GM21367 (cell line): Measurements from ENCODE around the gene ZGPAT.

Experiments
- ATAC-seq: cut with Tn5 transposase; IDR thresholded peaks from one replicate; pipeline ENCODE4 v1.9.1; 2021; ENCODE audit not compliant: unreplicated experiment

ZGPAT gene

GRCh38 chr20:63778034-63778752, 70.4 kb downstream of the ZGPAT start:
- ATAC-seq: no peak

- no peak for ATAC-seq
Observed at GRCh38 chr20:63778857-63779256, 71.0 kb downstream of the ZGPAT start.

GRCh38 chr20:63781181-63781580, 73.3 kb downstream of the ZGPAT start:
- no peak for ATAC-seq

DNA sequence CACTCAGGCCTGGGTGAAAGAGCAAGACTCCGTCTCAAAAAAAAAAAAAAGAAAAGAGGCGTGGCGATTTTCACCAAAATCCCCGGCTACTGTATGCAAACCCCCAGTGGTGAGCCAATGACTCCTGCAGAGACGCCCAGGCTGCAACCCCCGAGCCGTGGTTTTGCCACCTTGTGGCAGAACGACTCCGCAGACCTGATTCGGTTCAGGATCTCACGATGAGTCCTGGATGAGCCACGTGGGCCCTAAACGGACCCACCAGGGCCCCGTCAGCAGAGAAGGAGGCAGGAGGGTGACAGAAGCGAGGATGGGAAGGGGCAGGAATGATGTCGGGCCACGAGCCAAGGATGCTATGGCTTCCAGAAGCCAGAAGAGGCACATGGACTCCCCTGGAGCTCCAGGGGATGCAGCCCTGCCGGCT, 74.2 kb downstream of the ZGPAT start:
- ATAC-seq: no peak

GRCh38 chr20:63782521-63782971, 74.7 kb downstream of the ZGPAT start:
- no peak for ATAC-seq

DNA sequence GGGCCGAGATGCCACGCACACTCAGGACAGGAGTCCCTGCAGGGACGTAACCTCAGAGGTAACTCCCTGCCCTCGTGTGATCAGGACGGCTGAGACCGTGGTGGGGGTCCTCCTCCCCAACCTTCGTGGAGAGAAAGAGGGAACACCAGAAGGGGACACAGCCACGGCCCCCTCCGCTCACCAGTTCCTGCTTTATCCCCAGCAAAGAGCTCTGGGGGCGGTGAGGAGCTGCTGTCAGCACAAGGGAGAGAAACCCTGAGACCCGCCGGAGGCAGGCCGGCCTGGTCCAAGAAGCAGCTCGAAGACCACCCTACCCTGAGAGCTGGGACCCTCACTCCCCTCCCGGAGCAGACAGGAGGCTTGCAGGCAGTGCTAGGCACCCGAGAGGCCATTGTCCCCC, 76.1 kb downstream of the ZGPAT start:
- ATAC-seq: no peak

DNA sequence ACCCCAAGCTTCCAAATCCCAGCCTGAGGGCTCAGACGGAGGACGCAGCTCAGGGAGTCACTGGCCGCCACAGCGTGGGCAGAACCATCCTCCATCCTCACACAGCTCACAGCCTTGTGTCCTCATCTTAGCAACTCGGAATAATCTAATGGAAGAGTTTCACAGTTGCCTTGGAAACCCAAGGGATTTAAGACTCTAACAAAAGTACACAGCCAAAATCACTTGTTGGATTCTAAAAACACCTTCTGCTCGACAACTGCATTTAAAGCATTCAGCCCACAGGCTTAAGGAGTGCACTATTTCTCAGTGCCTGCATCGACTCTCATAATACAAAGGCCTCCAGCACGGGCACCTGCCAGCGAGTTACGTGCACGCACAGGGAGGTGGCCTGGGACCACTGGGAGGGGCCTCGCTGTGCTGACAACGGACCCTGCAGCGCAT, 77.9 kb downstream of the ZGPAT start:
- no peak for ATAC-seq
